K562 (cell line): ENCODE data around the gene PDZRN3. TPM values are rescaled to one million over a fixed set of nuclear protein-coding genes. Genes with fewer than 3 reads are reported as not detected.

Experiments
- ATAC-seq: fragments of 200-7000 bp; cut with Tn5 transposase; 3 replicates; pipeline ENCODE4 v1.9.1; 2020; ENCODE audit warnings: moderate library complexity
- BruUV-seq: library from RNA; stranded (reverse); fragments of 400-500 nt; replicated peaks from 2 replicates; lab custom pipeline; 2021; lab: Mats Ljungman, UMichigan
- CTCF ChIA-PET: fragments of 300-600 bp; formaldehyde crosslinking; extraction: SDS; loops from one replicate; lab custom pipeline; 2021; ENCODE audit warnings: low intra/inter-chr PET ratio; lab: Yijun Ruan, JAX
- POLR2A ChIA-PET: fragments of 300-600, 350-650 bp; sonication (Branson Sonifier 250); formaldehyde crosslinking; extraction: SDS; loops from one replicate; lab custom pipeline; 2021; ENCODE audit warnings: antibody characterized with exemption, inconsistent platforms; lab: Yijun Ruan, JAX
- DNase-seq, 4 experiments: peaks; one replicate each; pipeline versions ENCODE4 v3.0.0 to v3.0.0-alpha.2; 2011 to 2018; ENCODE audit warnings: low spot score in 3 of 4, mixed read lengths in 3 of 4; ENCODE audit errors: extremely low read depth in 1 of 4
- FAIRE-seq: peaks from 2 replicates; lab custom pipeline; 2011; peaks lifted over from hg19 to GRCh38; lab: Jason Lieb, UNC
- H2AFZ ChIP-seq: 2 replicates; pipeline ENCODE4 v1.6.0; 2011; ENCODE audit warnings: low read depth, low read length, control low read depth, inconsistent platforms
- H3K27ac ChIP-seq: fragments of 200-600 bp; 3 replicates; pipeline ENCODE4 v1.8.0; 2011; ENCODE audit warnings: low read depth, mild to moderate bottlenecking, control low read depth, inconsistent platforms, low read length, moderate library complexity, mixed read lengths; ENCODE audit errors: extremely low read depth
- H3K27me3 ChIP-seq, 2 experiments: fragments of 300-600 bp in 1 of 2; 2 replicates in 1 of 2; 3 replicates in 1 of 2; pipeline versions ENCODE4 v1.6.0 to v1.8.0; 2011; ENCODE audit warnings: inconsistent platforms in 2 of 2, low read length in 2 of 2, mild to moderate bottlenecking in 1 of 2, mixed read lengths in 1 of 2, moderate library complexity in 1 of 2; ENCODE audit not compliant: control insufficient read depth in 2 of 2, insufficient read depth in 2 of 2
- H3K36me3 ChIP-seq: fragments of 300-600 bp; 3 replicates; pipeline ENCODE4 v1.8.0; 2011; ENCODE audit warnings: mild to moderate bottlenecking, low read length, inconsistent platforms; ENCODE audit not compliant: control insufficient read depth, insufficient read depth
- H3K4me1 ChIP-seq, 2 experiments: fragments of 200-600 bp in 1 of 2; replicated peaks in 1 of 2; 2 replicates in 1 of 2; 3 replicates in 1 of 2; pipeline versions ENCODE4 v1.5.1 to v1.8.0; 2011; ENCODE audit warnings: inconsistent platforms in 2 of 2, low read length in 2 of 2, mild to moderate bottlenecking in 1 of 2, mixed read lengths in 1 of 2, moderate library complexity in 1 of 2; ENCODE audit not compliant: control insufficient read depth in 2 of 2, insufficient read depth in 2 of 2
- H3K4me2 ChIP-seq: 2 replicates; pipeline ENCODE4 v1.6.1; 2011; ENCODE audit warnings: low read length, control low read depth, inconsistent platforms, mixed read lengths; ENCODE audit not compliant: insufficient read depth
- H3K4me3 ChIP-seq: fragments of 200-600 bp; sonication (generic), shearing (Covaris generic); 2 replicates; pipeline ENCODE4 v1.5.1; 2016; ENCODE audit warnings: control low read depth, inconsistent platforms
- H3K79me2 ChIP-seq: fragments of 200-600 bp; 3 replicates; pipeline ENCODE4 v1.8.0; 2011; ENCODE audit warnings: low read length, inconsistent platforms; ENCODE audit not compliant: control insufficient read depth, insufficient read depth
- H3K9ac ChIP-seq, 2 experiments: 2 replicates each; pipeline versions ENCODE4 v1.6.0 to v1.6.1; 2011; ENCODE audit warnings: low read depth in 2 of 2, low read length in 2 of 2, control low read depth in 1 of 2, inconsistent platforms in 1 of 2, mild to moderate bottlenecking in 1 of 2, mixed read lengths in 1 of 2; ENCODE audit not compliant: insufficient read depth in 1 of 2
- H3K9me1 ChIP-seq: one replicate; pipeline ENCODE4 v1.6.0; 2011; ENCODE audit warnings: inconsistent platforms, mild to moderate bottlenecking, low read length, moderate library complexity; ENCODE audit not compliant: control insufficient read depth, insufficient read depth
- H3K9me3 ChIP-seq: replicated peaks from 2 replicates; pipeline ENCODE4 v1.5.1; 2011; ENCODE audit warnings: low read depth, low read length, inconsistent platforms; ENCODE audit not compliant: control insufficient read depth, insufficient read depth
- H4K20me1 ChIP-seq: replicated peaks from 2 replicates; pipeline ENCODE4 v1.6.1; 2011; ENCODE audit warnings: low read length, inconsistent platforms, mixed read lengths; ENCODE audit not compliant: control insufficient read depth, insufficient read depth
- AFF4 ChIP-seq: sonication (generic); formaldehyde crosslinking; IDR thresholded peaks from 2 replicates; pipeline ENCODE4 v1.8.0; 2023; ENCODE audit warnings: mild to moderate bottlenecking, missing genetic modification reagents
- ATF3 ChIP-seq, 2 experiments: fragments of 450-650 bp in 1 of 2; sonication (generic) in 1 of 2; formaldehyde crosslinking in 1 of 2; IDR thresholded peaks in 1 of 2; conservative IDR thresholded peaks in 1 of 2; 2 replicates each; pipeline versions ENCODE4 v1.6.1 to v1.8.1; 2016 to 2023; ENCODE audit warnings: mild to moderate bottlenecking in 2 of 2, moderate library complexity in 2 of 2, inconsistent platforms in 1 of 2, missing genetic modification reagents in 1 of 2
- ESRRB ChIP-seq: fragments of 250-450 bp; sonication (Bioruptor Pico); IDR thresholded peaks from 2 replicates; pipeline ENCODE4 v1.5.0; 2020; ENCODE audit warnings: mild to moderate bottlenecking, moderate library complexity, borderline replicate concordance
- KAT8 ChIP-seq: fragments of 450-650 bp; IDR thresholded peaks from 2 replicates; pipeline ENCODE4 v1.6.1; 2016; ENCODE audit warnings: low read depth, mild to moderate bottlenecking
- MYC ChIP-seq, 2 experiments: fragments of 250-450 bp in 1 of 2; sonication (Bioruptor Pico) in 1 of 2; IDR thresholded peaks; 2 replicates each; pipeline versions ENCODE4 v1.5.1 to v1.6.1; 2012 to 2021; ENCODE audit warnings: low read depth in 2 of 2, borderline replicate concordance in 1 of 2, improper control_type of control experiment in 1 of 2, low read length in 1 of 2, mild to moderate bottlenecking in 1 of 2, moderate library complexity in 1 of 2
- NCOA6 ChIP-seq: fragments of 450-650 bp; IDR thresholded peaks from 2 replicates; pipeline ENCODE4 v1.6.1; 2017; ENCODE audit warnings: mild to moderate bottlenecking
- POLR2A ChIP-seq: fragments of 450-650 bp; conservative IDR thresholded peaks from 2 replicates; pipeline ENCODE4 v1.6.1; 2016
- SAP30 ChIP-seq: fragments of 200-600 bp; sonication (generic); IDR thresholded peaks from 2 replicates; pipeline ENCODE4 v1.6.1; 2012; ENCODE audit warnings: borderline replicate concordance, low read depth, mild to moderate bottlenecking, moderate library complexity, low read length, control low read depth, inconsistent platforms; ENCODE audit not compliant: insufficient read depth, poor library complexity, severe bottlenecking
- SMAD3 ChIP-seq: fragments of 450-650 bp; formaldehyde crosslinking; conservative IDR thresholded peaks from 2 replicates; pipeline ENCODE4 v1.4.0; 2020; ENCODE audit warnings: mild to moderate bottlenecking
- SP2 ChIP-seq: IDR thresholded peaks from 2 replicates; pipeline ENCODE4 v1.6.1; 2011; ENCODE audit warnings: mild to moderate bottlenecking, low read depth, low read length, moderate library complexity; ENCODE audit not compliant: poor library complexity, severe bottlenecking; ENCODE audit errors: extremely low read depth
- ZNF12 ChIP-seq: sonication (generic); formaldehyde crosslinking; IDR thresholded peaks from 2 replicates; pipeline ENCODE4 v1.4.0; 2020; ENCODE audit warnings: mild to moderate bottlenecking, missing genetic modification reagents
- ZNF253 ChIP-seq: fragments of 250-450 bp; sonication (Bioruptor Pico); conservative IDR thresholded peaks from 2 replicates; pipeline ENCODE4 v1.6.1; 2021; ENCODE audit warnings: mild to moderate bottlenecking
- in situ Hi-C: fragments of 300-500 bp; cut with MboI; formaldehyde crosslinking; loops from 4 replicates; pipeline ENCODE4 v1.15.0; 2018; ENCODE audit warnings: inconsistent platforms, mixed read lengths
- intact Hi-C: fragments of 100-400 bp; cut with micrococcal nuclease; formaldehyde crosslinking; loops from 2 replicates; pipeline ENCODE4 v1.14.2; 2022
- polyA plus RNA-seq, 8 experiments: library from polyadenylated mRNA; depleted of rRNA in 4 of 8; stranded (reverse) in 5 of 8; unstranded in 3 of 8; fragments of >200 nt; fragmentation: Nextera tagmentation in 2 of 8; fragmentation: Illumina TruSeq in 1 of 8; extraction: Ambion mirVana in 2 of 8; extraction: Trizol in 1 of 8; gene quantifications; 2 replicates each; pipeline versions ENCODE4 v1.2.1 to v1.2.3, GENCODE V29; 2011 to 2014; ENCODE audit warnings: inconsistent platforms in 1 of 8, missing spikeins in 1 of 8
- total RNA-seq, 7 experiments: library from RNA; depleted of rRNA in 6 of 7; stranded (reverse); fragments of >200 nt in 6 of 7; fragmentation: Illumina TruSeq in 2 of 7; extraction: Trizol in 2 of 7; gene quantifications; 2 replicates each; pipeline versions ENCODE4 v1.2.1 to v1.2.3, GENCODE V29; 2011 to 2021; ENCODE audit warnings: low replicate concordance in 1 of 7
- TF ChIP-seq, protein P1 (sequence below): sonication (generic); formaldehyde crosslinking; IDR thresholded peaks from 2 replicates; pipeline ENCODE4 v1.8.1; 2023; ENCODE audit warnings: mild to moderate bottlenecking, missing genetic modification reagents, moderate library complexity

The PDZRN3 gene
- total and polyA plus RNA-seq, 9 of the 15 experiments (the other 6 are each of a cell fraction or from before 2014, with no cell fraction given) = 0.16 TPM; not detected in 8

DNA sequence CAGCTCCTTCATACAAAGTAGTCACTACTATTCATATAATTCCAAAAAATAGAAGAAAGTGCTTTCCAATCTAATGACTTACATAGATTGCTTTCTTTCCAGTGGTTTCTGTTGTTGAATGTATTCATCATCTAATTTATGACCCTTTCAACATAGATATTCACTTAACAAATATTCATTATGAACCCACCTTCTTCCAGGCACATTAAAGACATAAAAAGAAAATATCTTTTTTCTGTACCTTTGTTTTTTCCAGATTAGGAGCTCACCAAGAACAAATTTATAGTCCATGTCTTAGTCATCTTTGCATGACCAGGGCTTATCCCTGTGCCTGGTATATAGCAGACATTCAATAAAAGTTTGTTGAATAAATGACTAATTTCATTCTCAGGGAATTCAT is 32.4 kb upstream of the PDZRN3 start:
- no peak for ATAC-seq
- no peak for DNase-seq
- H3K27me3 ChIP-seq = no peaks in the 10 kb centered on the region
- intact Hi-C loops = no loop called here
- TF ChIP-seq AFF4 (CRISPR knock-in tag) (no peak), ZNF12 (no peak), SMAD3 (CRISPR knock-in tag) (no peak), NCOA6 (no peak), SP2 (no peak), KAT8 (no peak), ZNF253 (CRISPR knock-in tag) (no peak), ESRRB (CRISPR knock-in tag) (no peak), POLR2A (no peak), ATF3 (IDR thresholded peaks at IDR 0.05) (no peak), ATF3 (CRISPR knock-in tag; conservative IDR thresholded peaks at IDR 0.05) (no peak), MYC (IDR thresholded peaks at IDR 0.05; ENCODE audit: low read depth, low read length) (no peak), MYC (CRISPR knock-in tag; IDR thresholded peaks at IDR 0.05; ENCODE audit: borderline replicate concordance, low read depth) (no peak), SAP30 (no peak)
- TF ChIP-seq, protein P1, sequence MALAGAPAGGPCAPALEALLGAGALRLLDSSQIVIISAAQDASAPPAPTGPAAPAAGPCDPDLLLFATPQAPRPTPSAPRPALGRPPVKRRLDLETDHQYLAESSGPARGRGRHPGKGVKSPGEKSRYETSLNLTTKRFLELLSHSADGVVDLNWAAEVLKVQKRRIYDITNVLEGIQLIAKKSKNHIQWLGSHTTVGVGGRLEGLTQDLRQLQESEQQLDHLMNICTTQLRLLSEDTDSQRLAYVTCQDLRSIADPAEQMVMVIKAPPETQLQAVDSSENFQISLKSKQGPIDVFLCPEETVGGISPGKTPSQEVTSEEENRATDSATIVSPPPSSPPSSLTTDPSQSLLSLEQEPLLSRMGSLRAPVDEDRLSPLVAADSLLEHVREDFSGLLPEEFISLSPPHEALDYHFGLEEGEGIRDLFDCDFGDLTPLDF (CRISPR knock-in tag) = no peak
- TF ChIP-seq, all 486 proteins: peak for 0
- Histone ChIP-seq H3K9me1 (no peaks in the 10 kb centered on the region), H3K9me3 (no peaks in the 10 kb centered on the region), H3K4me1 (no peaks in the 10 kb centered on the region), H3K4me3 (no peak overlapping the region), H3K4me2 (no peak overlapping the region), H2AFZ (no peak overlapping the region), H3K79me2 (no peaks in the 10 kb centered on the region), H4K20me1 (no peaks in the 10 kb centered on the region), H3K9ac (no peak overlapping the region), H3K27ac (no peak overlapping the region), H3K36me3 (no peaks in the 10 kb centered on the region)
- BruUV-seq = no TSS peak
- FAIRE-seq = no peak
- CTCF ChIA-PET = no interaction called here
- in situ Hi-C loops = no loop called here
- POLR2A ChIA-PET = no interaction called here
